IMR-90 (cell line): ENCODE measurements around the gene RHOU. TPM values are rescaled to one million over a fixed set of nuclear protein-coding genes. Genes with fewer than 3 reads are reported as not detected.

ENCODE experiments used
- ATAC-seq: fragments of 200-7000 bp; cut with Tn5 transposase; 2 replicates; pipeline ENCODE4 v1.9.1; 2020; ENCODE audit warnings: low read depth, mild to moderate bottlenecking, moderate library complexity
- BruUV-seq: library from RNA; stranded (reverse); fragments of 400-500 nt; replicated peaks from 2 replicates; lab custom pipeline; 2021; lab: Mats Ljungman, UMichigan
- CTCF ChIA-PET: fragments of 300-600 bp; formaldehyde crosslinking; extraction: SDS; loops from one replicate; lab custom pipeline; 2021; ENCODE audit warnings: antibody characterized with exemption; lab: Yijun Ruan, JAX
- POLR2A ChIA-PET: fragments of 300-600 bp; sonication (Branson Sonifier 250); formaldehyde crosslinking; loops from one replicate; lab custom pipeline; 2022; ENCODE audit warnings: antibody characterized with exemption; ENCODE audit not compliant: unreplicated experiment; lab: Charles Lee
- DNase-seq: peaks from one replicate; pipeline ENCODE4 v3.0.0; 2013
- H2AFZ ChIP-seq: replicated peaks from 2 replicates; pipeline ENCODE3; 2013; ENCODE audit warnings: low read length, mild to moderate bottlenecking; ENCODE audit not compliant: poor library complexity
- H2AK5ac ChIP-seq: 2 replicates; pipeline ENCODE4 v1.6.1; 2013; ENCODE audit warnings: low read depth, low read length, inconsistent platforms
- H2AK9ac ChIP-seq: replicated peaks from 2 replicates; pipeline ENCODE3; 2013; ENCODE audit warnings: mild to moderate bottlenecking, low read depth, low read length, moderate library complexity; ENCODE audit not compliant: poor library complexity
- H2BK120ac ChIP-seq: 2 replicates; pipeline ENCODE4 v1.6.1; 2013; ENCODE audit warnings: low read depth, low read length, inconsistent platforms
- H2BK15ac ChIP-seq: 3 replicates; pipeline ENCODE4 v1.6.1; 2013; ENCODE audit warnings: low read depth, low read length, inconsistent platforms
- H2BK20ac ChIP-seq: 2 replicates; pipeline ENCODE4 v1.6.1; 2013; ENCODE audit warnings: low read depth, mild to moderate bottlenecking, inconsistent platforms, low read length, moderate library complexity
- H2BK5ac ChIP-seq: 2 replicates; pipeline ENCODE4 v1.6.1; 2013; ENCODE audit warnings: mild to moderate bottlenecking, low read depth, low read length, inconsistent platforms; ENCODE audit not compliant: poor library complexity, severe bottlenecking
- H3K14ac ChIP-seq: replicated peaks from 2 replicates; pipeline ENCODE4 v1.6.1; 2013; ENCODE audit warnings: low read depth, low read length, inconsistent platforms
- H3K18ac ChIP-seq: 2 replicates; pipeline ENCODE4 v1.6.1; 2013; ENCODE audit warnings: low read depth, low read length, control low read depth
- H3K23ac ChIP-seq: 2 replicates; pipeline ENCODE4 v1.6.1; 2013; ENCODE audit warnings: low read depth, low read length, inconsistent platforms
- H3K27ac ChIP-seq: 2 replicates; pipeline ENCODE4 v1.5.1; 2013; ENCODE audit warnings: mild to moderate bottlenecking, control low read depth, low read length; ENCODE audit not compliant: insufficient read depth
- H3K27me3 ChIP-seq: 2 replicates; pipeline ENCODE4 v1.6.1; 2013; ENCODE audit warnings: low read length; ENCODE audit not compliant: control insufficient read depth, insufficient read depth
- H3K36me3 ChIP-seq: 2 replicates; pipeline ENCODE4 v1.6.1; 2013; ENCODE audit warnings: low read length, mixed read lengths; ENCODE audit not compliant: control insufficient read depth, insufficient read depth
- H3K4ac ChIP-seq: 2 replicates; pipeline ENCODE4 v1.6.1; 2013; ENCODE audit warnings: low read depth, low read length, inconsistent platforms
- H3K4me1 ChIP-seq: 2 replicates; pipeline ENCODE4 v1.6.1; 2013; ENCODE audit warnings: low read length, mixed read lengths; ENCODE audit not compliant: control insufficient read depth, insufficient read depth
- H3K4me2 ChIP-seq: 2 replicates; pipeline ENCODE4 v1.6.1; 2013; ENCODE audit warnings: low read depth, mild to moderate bottlenecking, control low read depth, low read length, moderate library complexity
- H3K4me3 ChIP-seq: 2 replicates; pipeline ENCODE4 v1.5.1; 2013; ENCODE audit warnings: low read depth, mild to moderate bottlenecking, control low read depth, low read length, moderate library complexity; ENCODE audit not compliant: insufficient read depth
- H3K56ac ChIP-seq: 2 replicates; pipeline ENCODE4 v1.6.1; 2013; ENCODE audit warnings: low read length, inconsistent platforms; ENCODE audit not compliant: insufficient read depth; ENCODE audit errors: extremely low read depth
- H3K79me1 ChIP-seq, 2 experiments: 2 replicates each; pipeline ENCODE4 v1.6.1; 2013; ENCODE audit warnings: low read length in 2 of 2, inconsistent platforms in 1 of 2, low read depth in 1 of 2
- H3K9ac ChIP-seq: 2 replicates; pipeline ENCODE4 v1.6.1; 2013; ENCODE audit warnings: low read depth, low read length, control low read depth
- H3K9me1 ChIP-seq: 2 replicates; pipeline ENCODE4 v1.6.1; 2013; ENCODE audit warnings: low read length, inconsistent platforms; ENCODE audit not compliant: insufficient read depth
- H3K9me3 ChIP-seq: 2 replicates; pipeline ENCODE4 v1.6.1; 2013; ENCODE audit warnings: low read length; ENCODE audit not compliant: control insufficient read depth, insufficient read depth
- H4K20me1 ChIP-seq: 2 replicates; pipeline ENCODE4 v1.6.1; 2013; ENCODE audit warnings: low read length, inconsistent platforms; ENCODE audit not compliant: insufficient read depth
- H4K5ac ChIP-seq: 2 replicates; pipeline ENCODE4 v1.6.1; 2013; ENCODE audit warnings: mild to moderate bottlenecking, low read depth, low read length, control low read depth
- H4K8ac ChIP-seq, 2 experiments: 2 replicates each; pipeline ENCODE4 v1.6.1; 2013; ENCODE audit warnings: low read depth in 2 of 2, low read length in 2 of 2, control low read depth in 1 of 2, inconsistent platforms in 1 of 2
- H4K91ac ChIP-seq: 2 replicates; pipeline ENCODE4 v1.6.1; 2013; ENCODE audit warnings: low read depth, low read length, inconsistent platforms; ENCODE audit not compliant: insufficient read depth
- BHLHE40 ChIP-seq: fragments of 150-350 bp; IDR thresholded peaks from 2 replicates; pipeline ENCODE4 v1.6.1; 2016; ENCODE audit warnings: mild to moderate bottlenecking, low read depth, low read length
- CEBPB ChIP-seq: IDR thresholded peaks from 2 replicates; pipeline ENCODE4 v1.6.1; 2012; ENCODE audit warnings: low read depth, low read length, improper control_type of control experiment
- CHD1 ChIP-seq: IDR thresholded peaks from 2 replicates; pipeline ENCODE4 v1.6.1; 2012; ENCODE audit warnings: low read depth, low read length, improper control_type of control experiment
- CTCF ChIP-seq: conservative IDR thresholded peaks from 2 replicates; pipeline ENCODE4 v1.5.1; 2012; ENCODE audit warnings: mild to moderate bottlenecking, low read depth, low read length, improper control_type of control experiment
- ELK1 ChIP-seq: fragments of 150-350 bp; IDR thresholded peaks from 2 replicates; pipeline ENCODE4 v1.6.1; 2016; ENCODE audit warnings: low read depth, mild to moderate bottlenecking, low read length, moderate library complexity, borderline replicate concordance
- FOS ChIP-seq: fragments of 150-350 bp; IDR thresholded peaks from 2 replicates; pipeline ENCODE4 v1.6.1; 2016; ENCODE audit warnings: low read depth, low read length
- MAFK ChIP-seq: IDR thresholded peaks from 2 replicates; pipeline ENCODE4 v1.6.1; 2012; ENCODE audit warnings: low read depth, low read length, improper control_type of control experiment
- MAZ ChIP-seq: IDR thresholded peaks from 2 replicates; pipeline ENCODE4 v1.6.1; 2012; ENCODE audit warnings: low read depth, mild to moderate bottlenecking, low read length, improper control_type of control experiment, moderate library complexity, borderline replicate concordance
- MXI1 ChIP-seq: IDR thresholded peaks from 2 replicates; pipeline ENCODE4 v1.6.1; 2012; ENCODE audit warnings: low read depth, mild to moderate bottlenecking, low read length, moderate library complexity, borderline replicate concordance
- NFE2L2 ChIP-seq: fragments of 150-350 bp; IDR thresholded peaks from 2 replicates; pipeline ENCODE4 v1.6.1; 2016; ENCODE audit warnings: low read depth, mild to moderate bottlenecking, low read length
- POLR2A ChIP-seq: IDR thresholded peaks from 2 replicates; pipeline ENCODE4 v1.6.1; 2012; ENCODE audit warnings: mild to moderate bottlenecking, low read depth, low read length
- RAD21 ChIP-seq: IDR thresholded peaks from 2 replicates; pipeline ENCODE4 v1.6.1; 2012; ENCODE audit warnings: low read length, improper control_type of control experiment
- RCOR1 ChIP-seq: IDR thresholded peaks from 2 replicates; pipeline ENCODE4 v1.6.1; 2012; ENCODE audit warnings: mild to moderate bottlenecking, low read length, improper control_type of control experiment; ENCODE audit not compliant: insufficient replicate concordance
- RFX5 ChIP-seq: IDR thresholded peaks from 2 replicates; pipeline ENCODE4 v1.8.0; 2012; ENCODE audit warnings: low read depth, mild to moderate bottlenecking, low read length, moderate library complexity
- SMC3 ChIP-seq: fragments of 150-350 bp; IDR thresholded peaks from 2 replicates; pipeline ENCODE4 v1.6.1; 2016; ENCODE audit warnings: low read depth, mild to moderate bottlenecking, antibody characterized with exemption, low read length, moderate library complexity
- USF2 ChIP-seq: fragments of 150-350 bp; IDR thresholded peaks from 2 replicates; pipeline ENCODE4 v1.6.1; 2017; ENCODE audit warnings: mild to moderate bottlenecking, antibody characterized with exemption, low read length, low read depth
- WGBS, 2 experiments: methylation state at CpG; one replicate each; pipeline versions ENCODE4 v1.1.5 to v1.1.7; 2013; ENCODE audit warnings: missing lambda C conversion rate in 2 of 2; ENCODE audit not compliant: insufficient read length in 1 of 2; ENCODE audit errors: extremely low coverage in 2 of 2; 5-methylcytosine and 5-hydroxymethylcytosine counted together
- dilution Hi-C: fragments of 300-500 bp; cut with HindIII; formaldehyde crosslinking; loops from one replicate; pipeline ENCODE4 v1.14.3; 2018; ENCODE audit warnings: low sequenced_read_pairs; ENCODE audit not compliant: unreplicated experiment
- in situ Hi-C: fragments of 300-500 bp; cut with MboI; formaldehyde crosslinking; loops from 3 replicates; pipeline ENCODE4 v1.14.3; 2019; ENCODE audit warnings: low sequenced_read_pairs, inconsistent platforms, mixed read lengths
- intact Hi-C: fragments of 100-400 bp; cut with micrococcal nuclease; formaldehyde crosslinking; loops from 2 replicates; pipeline ENCODE4 v1.10.0; 2022
- polyA plus RNA-seq, 3 experiments: library from polyadenylated mRNA; depleted of rRNA; stranded (reverse); fragments of >200 nt; gene quantifications; 2 replicates each; pipeline ENCODE4 v1.2.3, GENCODE V29; 2012; ENCODE audit warnings: low replicate concordance in 1 of 3
- total RNA-seq: library from RNA; depleted of rRNA; stranded (reverse); fragments of >200 nt; gene quantifications from 2 replicates; pipeline ENCODE4 v1.2.3, GENCODE V29; 2012

Gene RHOU
- total and polyA plus RNA-seq, 2 of the 4 experiments (the other 2 are of a cell fraction), result 0.44 to 0.72 TPM

GRCh38 chr1:228792601-228793000, 57.3 kb downstream of the RHOU start:
- H3K9ac ChIP-seq, result no peak overlapping the region
- H2BK20ac ChIP-seq, result no peak overlapping the region
- peaks cover 2% of the 10 kb centered on the region; the same call in 1 of the 2 replicates for H3K9me3 ChIP-seq
- ATAC-seq, result no peak
- H2BK5ac ChIP-seq, result no peak overlapping the region
- H3K4me1 ChIP-seq, result no peaks in the 10 kb centered on the region
- H4K5ac ChIP-seq, result no peak overlapping the region
- no peak for TF ChIP-seq RFX5
- TF ChIP-seq RCOR1, result no peak
- TF ChIP-seq USF2, result no peak
- no peak for TF ChIP-seq RAD21
- TF ChIP-seq FOS, result no peak
- no peak for TF ChIP-seq NFE2L2
- TF ChIP-seq ELK1, result no peak
- no peak for TF ChIP-seq MAFK
- TF ChIP-seq SMC3, result no peak
- no peak for TF ChIP-seq CEBPB
- TF ChIP-seq CTCF, result no peak
- TF ChIP-seq MXI1, result no peak
- TF ChIP-seq POLR2A, result no peak
- no peak for TF ChIP-seq BHLHE40
- TF ChIP-seq CHD1, result no peak
- TF ChIP-seq MAZ, result no peak
- no peak overlapping the region for H2BK15ac ChIP-seq
- no peak overlapping the region for H3K4me3 ChIP-seq
- intact Hi-C loops (no loop called here), in situ Hi-C loops (no loop called here), dilution Hi-C loops (no loop called here)
- no peak overlapping the region for H3K27ac ChIP-seq
- H4K91ac ChIP-seq, result no peak overlapping the region
- no peak overlapping the region for H3K23ac ChIP-seq
- H4K8ac ChIP-seq, result no peak overlapping the region
- no peak overlapping the region for H3K14ac ChIP-seq
- H3K18ac ChIP-seq, result no peak overlapping the region
- CTCF ChIA-PET, result no interaction called here
- H2BK120ac ChIP-seq, result no peak overlapping the region
- DNase-seq, result no peak
- no peak overlapping the region for H3K4me2 ChIP-seq
- H2AK5ac ChIP-seq, result no peak overlapping the region
- H2AFZ ChIP-seq, result no peak overlapping the region
- H3K9me1 ChIP-seq, result no peaks in the 10 kb centered on the region
- H3K4ac ChIP-seq, result no peak overlapping the region
- no TSS peak for BruUV-seq
- WGBS, 2 experiments, result no CpG with 5 or more reads among the region's 3 CpGs
- no peak overlapping the region for H3K56ac ChIP-seq
- no peaks in the 10 kb centered on the region for H3K36me3 ChIP-seq
- H2AK9ac ChIP-seq, result no peak overlapping the region
- no peaks in the 10 kb centered on the region for H3K79me1 ChIP-seq
- H3K27me3 ChIP-seq, result peaks cover 9% of the 10 kb centered on the region
- POLR2A ChIA-PET, result no interaction called here
- no peaks in the 10 kb centered on the region for H4K20me1 ChIP-seq
